GM12878 (cell line): ENCODE data around the gene PLOD2.

Experiments
- CTCF ChIP-seq, 3 experiments: IDR thresholded peaks in 2 of 3; conservative IDR thresholded peaks in 1 of 3; 2 replicates each; pipeline ENCODE4 v1.5.1; 2011; ENCODE audit warnings: low read depth in 3 of 3, low read length in 3 of 3, mild to moderate bottlenecking in 3 of 3, control low read depth in 2 of 3, moderate library complexity in 2 of 3, inconsistent platforms in 1 of 3, mixed read lengths in 1 of 3; ENCODE audit not compliant: control insufficient read depth in 2 of 3, insufficient read depth in 1 of 3; ENCODE audit errors: extremely low read depth in 1 of 3
- EED ChIP-seq: sonication (generic); IDR thresholded peaks from 2 replicates; pipeline ENCODE4 v1.6.1; 2016; ENCODE audit warnings: antibody characterized with exemption, low read depth
- EZH2 ChIP-seq: IDR thresholded peaks from 2 replicates; pipeline ENCODE4 v1.6.1; 2012; ENCODE audit warnings: low read depth, mild to moderate bottlenecking, control low read depth, inconsistent platforms, low read length, borderline replicate concordance; ENCODE audit not compliant: control insufficient read depth
- FOXK2 ChIP-seq: fragments of 450-650 bp; IDR thresholded peaks from 2 replicates; pipeline ENCODE4 v1.6.1; 2017; ENCODE audit warnings: mild to moderate bottlenecking, moderate library complexity
- POLR2A ChIP-seq: IDR thresholded peaks from 2 replicates; pipeline ENCODE4 v1.6.1; 2011; ENCODE audit warnings: low read depth, mild to moderate bottlenecking, low read length
- RFX5 ChIP-seq: IDR thresholded peaks from 2 replicates; pipeline ENCODE4 v1.6.1; 2011; ENCODE audit warnings: low read depth, low read length, improper control_type of control experiment
- SIX5 ChIP-seq: IDR thresholded peaks from 2 replicates; pipeline ENCODE4 v1.6.1; 2011; ENCODE audit warnings: mild to moderate bottlenecking, low read depth, low read length, moderate library complexity; ENCODE audit not compliant: severe bottlenecking
- STAT1 ChIP-seq: fragments of 450-650 bp; conservative IDR thresholded peaks from 2 replicates; pipeline ENCODE4 v1.6.1; 2014; ENCODE audit warnings: antibody characterized with exemption, mild to moderate bottlenecking
- STAT3 ChIP-seq: IDR thresholded peaks from 2 replicates; pipeline ENCODE4 v1.6.1; 2011; ENCODE audit warnings: low read depth, low read length, improper control_type of control experiment
- TCF7 ChIP-seq: IDR thresholded peaks from 2 replicates; pipeline ENCODE4 v1.6.1; 2014; ENCODE audit warnings: antibody characterized with exemption, borderline replicate concordance

GRCh38 chr3:146195605-146196004, 34.6 kb upstream of the PLOD2 start:
- no peak for TF ChIP-seq CTCF (IDR thresholded peaks at IDR 0.05 in 2 of 3, conservative IDR thresholded peaks at IDR 0.05 in 1 of 3; ENCODE audit: control insufficient read depth in 2 of 3, extremely low read depth in 1 of 3, insufficient read depth in 1 of 3, low read depth in 3 of 3, low read length in 3 of 3)
- no peak for TF ChIP-seq EZH2
- no peak for TF ChIP-seq SIX5
- TF ChIP-seq EED, result no peak
- TF ChIP-seq STAT3, result no peak
- TF ChIP-seq FOXK2, result no peak
- no peak for TF ChIP-seq POLR2A
- TF ChIP-seq RFX5, result no peak
- TF ChIP-seq TCF7, result no peak
- no peak for TF ChIP-seq STAT1
